TTC549 (cell line): ENCODE measurements around the gene TMEM108.
"Not testable (repeated sequence)": the region's sequence is repeated elsewhere in the genome, so short reads cannot be mapped to it uniquely, and the experiment has no call there.

Experiments
- FAIRE-seq: peaks from 2 replicates; lab custom pipeline; 2012; peaks lifted over from hg19 to GRCh38; lab: Jason Lieb, UNC

TMEM108 gene

GRCh38 chr3:133038089-133038730 is at the start of gene TMEM108:
Gene TMEM108 (plus strand): TSS chr3:133038391.
- no peak for FAIRE-seq

GRCh38 chr3:132995971-132996370 is 42.2 kb upstream of the TMEM108 start:
- FAIRE-seq, result no peak

GRCh38 chr3:132997404-132998185 is 40.6 kb upstream of the TMEM108 start:
- FAIRE-seq, result no peak

- FAIRE-seq, result not testable (repeated sequence)
Observed at GRCh38 chr3:133005032-133005431, 33.2 kb upstream of the TMEM108 start.

- no peak for FAIRE-seq
Observed at GRCh38 chr3:133007601-133008000, 30.6 kb upstream of the TMEM108 start.

GRCh38 chr3:133014325-133014724 is 23.9 kb upstream of the TMEM108 start:
- no peak for FAIRE-seq

GRCh38 chr3:133015573-133015972 is 22.6 kb upstream of the TMEM108 start:
- not testable (repeated sequence) for FAIRE-seq

- no peak for FAIRE-seq
Observed at GRCh38 chr3:133016838-133017309, 21.3 kb upstream of the TMEM108 start.

GRCh38 chr3:133018921-133019320 is 19.3 kb upstream of the TMEM108 start:
- no peak for FAIRE-seq

- no peak for FAIRE-seq
Observed at GRCh38 chr3:133021206-133021605, 17.0 kb upstream of the TMEM108 start.

GRCh38 chr3:133023362-133023761 is 14.8 kb upstream of the TMEM108 start:
- FAIRE-seq, result no peak

GRCh38 chr3:133025546-133025945 is 12.6 kb upstream of the TMEM108 start:
- no peak for FAIRE-seq

- FAIRE-seq, result no peak
Observed at GRCh38 chr3:133032301-133032700, 5.9 kb upstream of the TMEM108 start.

- FAIRE-seq, result no peak
Observed at GRCh38 chr3:133037436-133037835, 755 bp upstream of the TMEM108 start.

GRCh38 chr3:133038731-133039375 is 662 bp downstream of the TMEM108 start:
- FAIRE-seq, result no peak

- no peak for FAIRE-seq
Observed at GRCh38 chr3:133040696-133041523, 2.7 kb downstream of the TMEM108 start.

GRCh38 chr3:133041524-133041829 is 3.3 kb downstream of the TMEM108 start:
- FAIRE-seq, result no peak

- FAIRE-seq, result no peak
Observed at GRCh38 chr3:133042778-133043177, 4.6 kb downstream of the TMEM108 start.

- no peak for FAIRE-seq
Observed at GRCh38 chr3:133047980-133048379, 9.8 kb downstream of the TMEM108 start.

GRCh38 chr3:133049491-133049890 is 11.3 kb downstream of the TMEM108 start:
- FAIRE-seq, result no peak

GRCh38 chr3:133050891-133051290 is 12.7 kb downstream of the TMEM108 start:
- FAIRE-seq, result no peak

GRCh38 chr3:133053532-133053931 is 15.3 kb downstream of the TMEM108 start:
- FAIRE-seq, result no peak
